Hepatocyte (in vitro differentiated cells): ENCODE measurements around the gene OR14K1.

Experiments
- CTCF ChIP-seq: fragments of 200-600 bp; sonication (generic); IDR thresholded peaks from 2 replicates; pipeline ENCODE4 v1.5.1; 2016; ENCODE audit warnings: antibody characterized with exemption, mild to moderate bottlenecking; ENCODE audit not compliant: poor library complexity
- EZH2phosphoT487 ChIP-seq: fragments of 200-600 bp; sonication (generic); IDR thresholded peaks from one replicate; pipeline ENCODE4 v1.6.1; 2018; ENCODE audit warnings: antibody characterized with exemption, mild to moderate bottlenecking, low read depth, moderate library complexity; ENCODE audit not compliant: unreplicated experiment, severe bottlenecking

DNA sequence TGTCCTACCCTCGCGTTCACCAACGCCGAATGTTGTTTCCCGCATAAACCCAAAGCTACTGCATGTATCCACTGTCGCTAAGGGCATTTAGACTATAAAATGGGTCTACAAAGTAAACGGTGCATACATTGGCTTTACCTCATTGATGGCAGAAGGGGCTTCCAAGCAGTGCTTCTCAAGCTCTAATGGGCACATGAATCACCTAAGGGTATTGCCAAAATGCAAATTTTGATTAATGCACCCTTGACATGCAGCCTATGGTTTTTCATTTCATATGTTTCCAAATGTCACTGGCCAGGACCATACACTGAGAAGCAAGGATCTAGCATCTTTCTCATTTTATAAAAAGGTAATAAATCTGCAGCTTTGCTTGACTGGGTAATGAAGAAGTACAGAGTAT lies 24.7 kb upstream of the OR14K1 start:
- TF ChIP-seq CTCF (no peak), EZH2phosphoT487 (no peak)
